Esophagus squamous epithelium (tissue), 4 donors: ENCODE measurements around the gene MMD.

ENCODE experiments used
- POLR2A ChIP-seq, 4 donors: fragments of 450-650 bp; IDR thresholded peaks; one replicate each; pipeline ENCODE4 v1.6.1; 2017; ENCODE audit warnings: antibody characterized with exemption in 4 of 4, mild to moderate bottlenecking in 4 of 4, moderate library complexity in 3 of 4
- TF ChIP-seq, protein P1 (sequence below), 6 experiments: fragments of 450-650 bp in 4 of 6; fragments of 200-600 bp in 2 of 6; sonication (generic) in 2 of 6; IDR thresholded peaks; one replicate each; pipeline ENCODE4 v1.5.1; 2016 to 2019; ENCODE audit warnings: antibody characterized with exemption in 6 of 6, mild to moderate bottlenecking in 4 of 6, moderate library complexity in 4 of 6

DNA sequence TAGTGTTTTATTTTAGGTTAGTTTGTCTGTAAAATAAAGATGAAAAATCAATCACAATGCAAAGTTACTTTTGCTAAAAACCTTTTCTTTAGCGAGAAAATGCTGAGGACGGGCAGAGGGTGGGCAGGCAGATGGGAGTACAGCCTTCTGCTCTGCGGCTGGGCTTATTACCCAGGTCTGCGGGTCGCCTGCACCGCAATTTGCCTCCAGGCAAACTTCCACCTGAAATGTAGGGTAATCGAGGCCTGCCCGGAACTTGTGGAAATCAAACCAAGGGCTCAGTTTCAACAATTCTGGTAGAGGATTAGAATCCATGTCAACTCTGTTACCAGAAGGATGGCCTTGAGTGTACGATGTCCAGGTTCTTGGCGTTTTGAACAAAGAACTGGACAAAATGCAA, 22.3 kb upstream of the MMD start:
- TF ChIP-seq, protein P1, sequence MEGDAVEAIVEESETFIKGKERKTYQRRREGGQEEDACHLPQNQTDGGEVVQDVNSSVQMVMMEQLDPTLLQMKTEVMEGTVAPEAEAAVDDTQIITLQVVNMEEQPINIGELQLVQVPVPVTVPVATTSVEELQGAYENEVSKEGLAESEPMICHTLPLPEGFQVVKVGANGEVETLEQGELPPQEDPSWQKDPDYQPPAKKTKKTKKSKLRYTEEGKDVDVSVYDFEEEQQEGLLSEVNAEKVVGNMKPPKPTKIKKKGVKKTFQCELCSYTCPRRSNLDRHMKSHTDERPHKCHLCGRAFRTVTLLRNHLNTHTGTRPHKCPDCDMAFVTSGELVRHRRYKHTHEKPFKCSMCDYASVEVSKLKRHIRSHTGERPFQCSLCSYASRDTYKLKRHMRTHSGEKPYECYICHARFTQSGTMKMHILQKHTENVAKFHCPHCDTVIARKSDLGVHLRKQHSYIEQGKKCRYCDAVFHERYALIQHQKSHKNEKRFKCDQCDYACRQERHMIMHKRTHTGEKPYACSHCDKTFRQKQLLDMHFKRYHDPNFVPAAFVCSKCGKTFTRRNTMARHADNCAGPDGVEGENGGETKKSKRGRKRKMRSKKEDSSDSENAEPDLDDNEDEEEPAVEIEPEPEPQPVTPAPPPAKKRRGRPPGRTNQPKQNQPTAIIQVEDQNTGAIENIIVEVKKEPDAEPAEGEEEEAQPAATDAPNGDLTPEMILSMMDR (IDR thresholded peaks at IDR 0.05): no peak
- TF ChIP-seq POLR2A (IDR thresholded peaks at IDR 0.05): no peak
